ENCODE data around the gene RALGPS2. TPM values are rescaled to one million over a fixed set of nuclear protein-coding genes. Genes with fewer than 3 reads are reported as not detected.

Gene RALGPS2
- total and polyA plus RNA-seq, 12 donors = 2.5 to 36.7 (median 12.9) TPM

GRCh38 chr1:178944729-178945128 is 219.7 kb downstream of the RALGPS2 start:
- TF ChIP-seq POLR2A (IDR thresholded peaks at IDR 0.05) = no peak
- TF ChIP-seq CTCF (IDR thresholded peaks at IDR 0.05) = no peak
- Histone ChIP-seq H3K4me1 (replicated peaks in 1 of 2) (peaks cover 2 to 3% of the 10 kb centered on the region in 2 donors), H3K4me3 (no peak overlapping the region), H3K27me3 (no peaks in the 10 kb centered on the region), H3K27ac (no peak overlapping the region), H3K9me3 (replicated peaks in 1 of 3) (no peaks in the 10 kb centered on the region), H3K36me3 (replicated peaks in 1 of 2) (no peaks in the 10 kb centered on the region)
- no peak for DNase-seq
- 93 to 99% (median 96%) methylated on average over 8 of the region's 8 CpGs for WGBS, 4 donors
- intact Hi-C loops (cut with DNase I) = no loop called here

- peak in 5 of 7 donors; percentile 39 to 59 (median 53) for DNase-seq
- TF ChIP-seq POLR2A (IDR thresholded peaks at IDR 0.05) (peak in 1 of 2 donors; percentile 14), CTCF (IDR thresholded peaks at IDR 0.05) (no peak)
- H3K9me3 ChIP-seq (replicated peaks in 1 of 3) = no peaks in the 10 kb centered on the region
- no peak overlapping the region for H3K27ac ChIP-seq
- H3K27me3 ChIP-seq = no peaks in the 10 kb centered on the region
- intact Hi-C loops (cut with DNase I) = no loop called here
- WGBS, 4 donors = 41 to 59% (median 48%) methylated on average over 17 of the region's 17 CpGs
- peak overlapping the region in 1 of 4 donors; percentile 7 for H3K4me3 ChIP-seq
- no peaks in the 10 kb centered on the region for H3K4me1 ChIP-seq (replicated peaks in 1 of 2)
- H3K36me3 ChIP-seq (replicated peaks in 1 of 2) = no peaks in the 10 kb centered on the region
Measured at GRCh38 chr1:178945763-178946266, 220.8 kb downstream of the RALGPS2 start.

DNA sequence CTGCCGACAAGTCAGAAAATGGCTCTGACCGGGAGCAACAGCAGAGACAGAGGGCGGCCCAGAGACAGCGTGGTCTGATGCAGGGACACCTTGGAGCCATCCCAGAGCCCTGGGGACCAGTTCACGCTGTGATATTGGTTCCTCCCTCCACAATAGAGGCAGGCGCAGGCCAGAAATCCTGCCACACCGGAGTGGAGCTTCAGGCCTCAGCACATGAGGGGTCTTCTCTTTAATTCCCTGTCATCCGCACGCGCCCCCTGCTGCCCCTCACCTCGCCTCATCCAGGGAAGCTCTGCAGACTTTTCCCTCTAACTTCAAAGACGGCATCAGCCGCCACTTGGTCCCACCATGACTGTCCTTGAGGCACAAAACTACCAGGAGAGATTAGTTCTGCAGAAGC is 221.4 kb downstream of the RALGPS2 start:
- Histone ChIP-seq H3K4me1 (replicated peaks in 1 of 2) (no peaks in the 10 kb centered on the region), H3K36me3 (replicated peaks in 1 of 2) (no peaks in the 10 kb centered on the region), H3K9me3 (replicated peaks in 1 of 3) (no peaks in the 10 kb centered on the region), H3K27ac (no peak overlapping the region), H3K27me3 (no peaks in the 10 kb centered on the region), H3K4me3 (no peak overlapping the region)
- intact Hi-C loops (cut with DNase I) = no loop called here
- DNase-seq = no peak
- TF ChIP-seq CTCF (IDR thresholded peaks at IDR 0.05) (no peak), POLR2A (IDR thresholded peaks at IDR 0.05) (no peak)
- WGBS, 4 donors = 69 to 80% (median 76%) methylated on average over 11 to 13 of the region's 13 CpGs

DNA sequence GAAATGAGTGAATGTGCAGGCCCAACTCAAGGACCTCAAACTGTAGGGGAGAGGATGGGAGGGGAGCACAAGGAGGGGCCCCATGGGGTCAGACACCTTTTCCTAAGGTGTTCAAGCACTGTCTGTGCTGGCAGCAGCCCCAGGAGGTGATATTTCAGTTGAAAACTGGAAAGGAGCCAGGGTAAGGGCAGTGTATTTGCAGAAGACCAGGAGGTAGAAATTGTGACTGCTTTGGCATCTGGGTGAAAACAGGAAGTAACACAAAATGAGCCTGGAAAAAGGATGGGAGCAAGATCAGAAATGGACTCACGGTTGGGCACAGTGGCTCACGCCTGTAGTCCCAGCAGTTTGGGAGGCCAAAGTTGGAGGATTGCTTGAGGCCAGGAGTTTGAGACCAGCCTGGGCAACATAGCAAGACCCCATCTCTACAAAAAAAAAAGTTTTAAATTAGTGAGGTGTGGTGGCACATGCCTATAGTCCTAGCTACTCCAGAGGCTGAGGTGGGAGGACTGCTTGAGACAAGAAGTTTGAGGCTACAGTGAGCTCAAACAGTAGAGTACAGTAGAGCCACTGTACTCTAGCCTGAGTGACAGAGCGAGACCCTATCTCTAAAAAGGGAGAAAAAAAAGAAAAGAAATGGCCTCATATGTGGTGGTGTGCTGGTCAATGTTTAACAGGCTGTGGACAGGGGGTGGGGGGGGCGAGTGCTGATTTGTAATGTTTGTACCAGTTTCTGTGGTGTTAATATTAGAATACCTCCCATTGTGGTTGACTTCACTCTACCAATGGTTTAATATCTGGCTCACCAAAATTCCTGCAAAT is 222.0 kb downstream of the RALGPS2 start:
- H3K27ac ChIP-seq = no peak overlapping the region
- no peaks in the 10 kb centered on the region for H3K27me3 ChIP-seq
- 60 to 89% (median 88%) methylated on average over 3 to 4 of the region's 4 CpGs for WGBS, 4 donors
- no peak for TF ChIP-seq POLR2A (IDR thresholded peaks at IDR 0.05)
- TF ChIP-seq CTCF (IDR thresholded peaks at IDR 0.05) = no peak
- H3K36me3 ChIP-seq (replicated peaks in 1 of 2) = no peaks in the 10 kb centered on the region
- DNase-seq = no peak
- H3K9me3 ChIP-seq (replicated peaks in 1 of 3) = no peaks in the 10 kb centered on the region
- H3K4me1 ChIP-seq (replicated peaks in 1 of 2) = no peaks in the 10 kb centered on the region
- H3K4me3 ChIP-seq = no peak overlapping the region
- intact Hi-C loops (cut with DNase I) = no loop called here

All from adrenal gland (tissue), 12 donors.